ENCODE results near the gene PHF21A. TPM values are rescaled to one million over a fixed set of nuclear protein-coding genes. Genes with fewer than 3 reads are reported as not detected.

Gene PHF21A
- total and polyA plus RNA-seq, 2 donors: 15.2 to 25.9 TPM

DNA sequence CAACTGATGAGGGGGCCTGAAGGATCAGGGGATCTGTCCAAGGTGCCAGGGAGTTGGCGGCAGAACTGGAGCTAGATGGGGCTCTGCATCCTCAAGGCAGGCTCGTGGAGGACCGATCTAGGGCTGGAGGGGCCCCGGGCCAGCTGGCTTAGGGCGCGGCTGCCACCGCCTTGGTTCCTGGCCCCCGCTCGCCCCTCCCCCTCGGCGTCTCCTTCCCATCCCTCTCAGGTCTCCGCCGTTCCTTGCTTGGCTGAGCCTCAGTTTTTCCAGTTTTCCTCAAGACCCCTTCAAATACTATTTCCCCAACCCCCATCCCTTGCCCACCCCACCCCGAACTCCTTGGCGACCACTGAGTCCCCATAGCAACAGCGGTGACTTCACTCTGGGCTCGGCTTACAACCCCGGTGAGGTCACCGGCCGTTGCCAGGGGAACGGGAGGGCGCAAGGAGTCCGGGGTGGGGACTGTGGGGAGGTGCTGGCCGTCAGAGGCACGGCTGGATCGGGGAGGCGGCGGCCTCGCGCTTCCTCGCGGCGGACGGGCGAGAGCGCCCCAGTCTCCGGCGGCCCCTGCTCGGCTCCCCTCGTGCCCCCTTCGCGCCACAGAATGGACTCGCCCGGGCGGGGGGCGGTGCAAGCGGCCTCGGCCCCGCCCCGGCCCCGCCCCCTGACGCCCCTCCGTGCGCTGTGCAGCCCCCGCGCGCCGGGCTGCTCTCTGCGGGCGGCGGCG is 221.6 kb downstream of the PHF21A start:
- Histone ChIP-seq H3K4me3 (ENCODE audit: low read length in 2 of 2) (peak overlapping the region in 1 of 2 donors; percentile 56), H3K4me1 (ENCODE audit: control insufficient read depth in 2 of 2, insufficient read depth in 2 of 2, low read length in 2 of 2) (peaks cover 9 to 11% of the 10 kb centered on the region in 2 donors), H3K27ac (ENCODE audit: low read depth in 1 of 2, low read length in 1 of 2) (no peak overlapping the region), H3K27me3 (ENCODE audit: control insufficient read depth in 2 of 2, insufficient read depth in 1 of 2, low read length in 1 of 2) (peaks cover 42 to 81% of the 10 kb centered on the region in 2 donors), H3K9me3 (ENCODE audit: control insufficient read depth in 2 of 2, insufficient read depth in 1 of 2, low read length in 1 of 2) (no peaks in the 10 kb centered on the region), H3K36me3 (ENCODE audit: control insufficient read depth in 2 of 2, insufficient read depth in 2 of 2, low read length in 1 of 2) (no peaks in the 10 kb centered on the region)
- DNase-seq (ENCODE audit: low read depth in 6 of 9, low spot score in 9 of 9): peak in 2 of 9 donors; percentile 28 to 54
- 2% methylated on average over 62 of the region's 62 CpGs for WGBS

DNA sequence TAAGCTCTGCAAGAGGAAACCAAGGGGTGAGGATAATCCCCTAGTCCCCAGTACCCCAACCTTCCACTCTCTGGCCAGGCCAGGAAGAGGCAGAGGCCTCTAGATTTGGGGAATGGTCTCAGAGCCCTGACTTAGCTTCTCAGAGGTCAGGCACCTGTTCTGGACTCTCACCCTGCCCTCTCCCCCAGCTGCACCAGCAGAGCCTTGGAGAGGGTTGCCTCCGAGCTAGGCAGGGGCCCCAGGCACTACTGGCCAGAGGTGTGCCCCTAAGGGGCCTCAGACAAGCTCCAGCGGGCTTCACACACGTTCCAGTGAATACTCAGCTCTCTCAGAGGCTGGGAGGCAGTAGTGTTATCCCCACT is 222.2 kb downstream of the PHF21A start:
- DNase-seq (ENCODE audit: low read depth in 6 of 9, low spot score in 9 of 9): no peak
- H3K36me3 ChIP-seq (ENCODE audit: control insufficient read depth in 2 of 2, insufficient read depth in 2 of 2, low read length in 1 of 2): no peaks in the 10 kb centered on the region
- H3K27me3 ChIP-seq (ENCODE audit: control insufficient read depth in 2 of 2, insufficient read depth in 1 of 2, low read length in 1 of 2): peaks cover 42 to 83% of the 10 kb centered on the region in 2 donors
- H3K4me1 ChIP-seq (ENCODE audit: control insufficient read depth in 2 of 2, insufficient read depth in 2 of 2, low read length in 2 of 2): peaks cover 9 to 11% of the 10 kb centered on the region in 2 donors
- peak overlapping the region in 1 of 2 donors; percentile 56 for H3K4me3 ChIP-seq (ENCODE audit: low read length in 2 of 2)
- H3K27ac ChIP-seq (ENCODE audit: low read depth in 1 of 2, low read length in 1 of 2): no peak overlapping the region
- H3K9me3 ChIP-seq (ENCODE audit: control insufficient read depth in 2 of 2, insufficient read depth in 1 of 2, low read length in 1 of 2): no peaks in the 10 kb centered on the region
- WGBS: 16% methylated on average over 3 of the region's 3 CpGs

DNA sequence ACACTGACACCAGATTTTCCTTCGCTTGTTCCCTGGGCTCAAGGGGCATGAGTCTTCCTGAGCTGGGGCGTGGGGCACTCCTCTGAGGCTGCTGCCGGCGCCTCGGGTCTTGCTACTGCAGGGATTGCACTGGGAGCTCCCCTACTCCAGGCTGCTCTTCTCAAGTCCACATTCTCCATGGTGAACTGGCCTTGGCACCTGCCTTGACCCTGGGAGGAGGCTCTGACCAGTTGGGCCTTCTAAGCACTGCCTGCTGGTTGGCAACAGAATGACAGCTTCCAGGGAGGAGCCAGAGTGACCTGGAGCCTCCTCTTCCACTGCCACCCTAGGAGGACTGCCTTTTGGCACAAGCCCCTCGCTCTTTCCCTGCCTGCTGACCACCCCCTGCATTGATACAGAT is 223.7 kb downstream of the PHF21A start:
- H3K27ac ChIP-seq (ENCODE audit: low read depth in 1 of 2, low read length in 1 of 2): no peak overlapping the region
- no peaks in the 10 kb centered on the region for H3K9me3 ChIP-seq (ENCODE audit: control insufficient read depth in 2 of 2, insufficient read depth in 1 of 2, low read length in 1 of 2)
- H3K36me3 ChIP-seq (ENCODE audit: control insufficient read depth in 2 of 2, insufficient read depth in 2 of 2, low read length in 1 of 2): no peaks in the 10 kb centered on the region
- 93% methylated on average over 6 of the region's 6 CpGs for WGBS
- peaks cover 9 to 11% of the 10 kb centered on the region in 2 donors for H3K4me1 ChIP-seq (ENCODE audit: control insufficient read depth in 2 of 2, insufficient read depth in 2 of 2, low read length in 2 of 2)
- H3K27me3 ChIP-seq (ENCODE audit: control insufficient read depth in 2 of 2, insufficient read depth in 1 of 2, low read length in 1 of 2): peaks cover 40 to 83% of the 10 kb centered on the region in 2 donors
- no peak overlapping the region for H3K4me3 ChIP-seq (ENCODE audit: low read length in 2 of 2)
- no peak for DNase-seq (ENCODE audit: low read depth in 6 of 9, low spot score in 9 of 9)

DNA sequence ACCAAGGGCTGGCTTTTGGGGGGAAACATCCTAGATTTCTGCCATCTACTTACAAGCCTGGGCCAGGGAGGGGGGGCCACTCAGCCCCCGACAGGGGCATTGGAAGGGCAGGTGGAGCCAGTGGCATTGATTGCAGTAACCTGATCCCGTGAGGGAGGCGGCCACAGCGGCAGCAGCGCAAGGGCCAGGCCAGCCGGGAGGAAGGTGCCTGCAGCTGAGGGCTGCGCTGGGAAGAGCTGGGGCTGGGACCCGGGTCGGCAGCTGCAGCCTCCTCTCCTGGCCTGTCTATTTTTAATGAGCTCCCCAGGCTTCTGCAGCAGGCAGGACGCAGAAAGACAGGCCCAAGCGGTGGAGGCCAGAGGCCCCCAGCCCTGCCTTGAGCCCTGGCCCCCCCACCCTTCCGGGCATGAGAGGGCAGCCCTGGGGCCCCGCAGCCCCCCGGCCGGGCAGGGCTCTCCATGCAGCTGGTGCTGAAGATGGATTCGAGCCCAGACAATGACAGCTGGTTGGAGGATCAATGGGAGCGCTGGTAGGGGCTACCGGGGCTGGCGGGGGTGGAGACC is 224.8 kb downstream of the PHF21A start:
- H3K27me3 ChIP-seq (ENCODE audit: control insufficient read depth in 2 of 2, insufficient read depth in 1 of 2, low read length in 1 of 2): peaks cover 36 to 72% of the 10 kb centered on the region in 2 donors
- no peaks in the 10 kb centered on the region for H3K9me3 ChIP-seq (ENCODE audit: control insufficient read depth in 2 of 2, insufficient read depth in 1 of 2, low read length in 1 of 2)
- 22% methylated on average over 19 of the region's 19 CpGs for WGBS
- peaks cover 9 to 11% of the 10 kb centered on the region in 2 donors for H3K4me1 ChIP-seq (ENCODE audit: control insufficient read depth in 2 of 2, insufficient read depth in 2 of 2, low read length in 2 of 2)
- no peak overlapping the region for H3K27ac ChIP-seq (ENCODE audit: low read depth in 1 of 2, low read length in 1 of 2)
- H3K4me3 ChIP-seq (ENCODE audit: low read length in 2 of 2): no peak overlapping the region
- H3K36me3 ChIP-seq (ENCODE audit: control insufficient read depth in 2 of 2, insufficient read depth in 2 of 2, low read length in 1 of 2): no peaks in the 10 kb centered on the region
- no peak for DNase-seq (ENCODE audit: low read depth in 6 of 9, low spot score in 9 of 9)

DNA sequence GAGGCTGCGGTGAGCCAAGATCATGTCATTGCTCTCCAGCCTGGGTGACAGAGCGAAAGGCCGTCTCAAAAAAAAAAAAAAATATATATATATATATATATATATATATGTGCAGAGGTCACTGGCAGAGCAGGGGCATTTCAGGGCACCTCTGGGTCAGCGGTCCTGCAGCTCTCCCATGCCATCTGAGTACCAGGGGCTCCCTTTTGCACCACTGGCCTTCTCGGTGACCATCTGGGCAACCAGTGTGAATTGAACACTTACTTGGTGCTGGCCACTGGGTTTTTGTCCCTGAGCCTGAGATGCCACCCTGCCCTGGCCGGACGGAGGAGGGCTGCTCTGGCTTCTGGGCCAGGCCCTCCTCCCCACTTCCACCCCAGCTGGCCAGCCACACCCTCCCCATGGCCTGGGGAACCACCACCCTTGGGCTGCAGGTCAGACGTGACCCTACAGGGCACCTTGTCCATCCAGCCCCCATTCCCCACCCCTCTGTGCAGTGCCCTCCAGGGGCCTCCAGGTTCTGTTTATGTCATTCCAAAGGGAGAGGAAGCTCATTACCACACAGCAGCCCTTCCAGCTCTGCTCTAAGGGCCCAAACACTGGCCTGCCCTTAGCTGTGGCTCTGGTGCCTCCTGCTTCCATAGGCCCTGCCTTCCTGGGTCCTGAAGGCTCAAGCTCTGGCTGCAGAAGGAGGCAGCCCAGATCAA is 225.5 kb downstream of the PHF21A start:
- DNase-seq (ENCODE audit: low read depth in 6 of 9, low spot score in 9 of 9): no peak

DNA sequence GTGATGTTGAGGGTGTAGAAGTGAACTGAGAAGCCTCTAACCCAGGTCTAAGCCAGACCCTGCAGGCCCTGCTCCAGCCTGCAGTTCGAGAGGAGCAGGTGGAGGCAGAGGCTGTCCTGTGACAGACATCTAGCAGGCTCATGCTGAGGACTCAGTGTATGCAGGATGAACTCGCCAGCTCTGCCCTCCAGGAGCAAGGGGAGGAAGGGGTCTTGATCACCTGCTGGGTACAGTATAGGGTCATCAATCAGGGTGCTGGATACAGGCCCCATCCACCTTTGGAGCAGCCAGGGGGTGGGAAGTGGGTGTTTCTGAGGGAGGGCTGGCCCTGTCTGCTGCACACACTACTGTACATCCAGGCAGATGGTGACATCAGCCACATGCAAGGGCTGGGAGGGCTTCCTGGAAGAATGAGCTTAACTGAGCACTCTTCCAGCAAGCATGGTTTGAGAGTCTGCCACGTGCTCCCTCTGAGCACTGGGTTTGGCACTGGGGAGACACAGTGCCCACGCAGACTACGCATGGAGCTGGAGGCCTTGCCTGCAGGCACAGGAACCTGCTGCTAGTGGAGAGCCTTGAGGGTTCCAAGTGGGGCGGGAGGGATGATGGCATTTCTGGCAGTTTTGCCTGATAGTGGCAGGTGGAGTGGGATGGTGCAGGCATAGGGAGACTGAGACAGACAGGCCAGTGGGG is 226.6 kb downstream of the PHF21A start:
- peaks cover 8 to 11% of the 10 kb centered on the region in 2 donors for H3K4me1 ChIP-seq (ENCODE audit: control insufficient read depth in 2 of 2, insufficient read depth in 2 of 2, low read length in 2 of 2)
- no peak for DNase-seq (ENCODE audit: low read depth in 6 of 9, low spot score in 9 of 9)
- no peaks in the 10 kb centered on the region for H3K9me3 ChIP-seq (ENCODE audit: control insufficient read depth in 2 of 2, insufficient read depth in 1 of 2, low read length in 1 of 2)
- no peak overlapping the region for H3K4me3 ChIP-seq (ENCODE audit: low read length in 2 of 2)
- 89% methylated on average over 6 of the region's 6 CpGs for WGBS
- no peak overlapping the region for H3K27ac ChIP-seq (ENCODE audit: low read depth in 1 of 2, low read length in 1 of 2)
- H3K36me3 ChIP-seq (ENCODE audit: control insufficient read depth in 2 of 2, insufficient read depth in 2 of 2, low read length in 1 of 2): no peaks in the 10 kb centered on the region
- peaks cover 21 to 67% of the 10 kb centered on the region in 2 donors for H3K27me3 ChIP-seq (ENCODE audit: control insufficient read depth in 2 of 2, insufficient read depth in 1 of 2, low read length in 1 of 2)

More for the DNA sequence above, 225.5 kb downstream of the PHF21A start:
- H3K27ac ChIP-seq (ENCODE audit: low read depth in 1 of 2, low read length in 1 of 2): no peak overlapping the region
- no peaks in the 10 kb centered on the region for H3K36me3 ChIP-seq (ENCODE audit: control insufficient read depth in 2 of 2, insufficient read depth in 2 of 2, low read length in 1 of 2)
- no peak overlapping the region for H3K4me3 ChIP-seq (ENCODE audit: low read length in 2 of 2)
- WGBS: 96% methylated on average over 8 of the region's 8 CpGs
- peaks cover 28 to 70% of the 10 kb centered on the region in 2 donors for H3K27me3 ChIP-seq (ENCODE audit: control insufficient read depth in 2 of 2, insufficient read depth in 1 of 2, low read length in 1 of 2)
- peaks cover 9 to 11% of the 10 kb centered on the region in 2 donors for H3K4me1 ChIP-seq (ENCODE audit: control insufficient read depth in 2 of 2, insufficient read depth in 2 of 2, low read length in 2 of 2)
- H3K9me3 ChIP-seq (ENCODE audit: control insufficient read depth in 2 of 2, insufficient read depth in 1 of 2, low read length in 1 of 2): no peaks in the 10 kb centered on the region

DNA sequence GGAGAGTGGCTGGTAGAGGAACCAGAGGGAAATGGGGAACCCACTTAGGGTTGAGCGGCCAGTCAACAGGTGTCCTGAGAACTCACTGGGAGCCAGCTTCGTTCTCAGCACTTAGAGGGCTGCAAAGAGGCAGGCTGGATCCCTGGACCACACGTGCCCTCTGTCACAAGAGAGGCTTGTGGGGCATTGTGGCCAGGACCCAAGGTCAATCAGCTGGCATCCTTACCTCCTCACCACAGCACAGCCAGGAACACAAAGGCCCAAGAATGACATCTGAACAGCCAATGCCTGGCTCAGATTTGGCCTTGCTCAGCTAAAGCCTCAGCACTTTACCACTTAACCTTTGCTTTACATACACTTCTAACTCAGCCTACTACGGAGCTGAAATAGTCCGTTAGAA is 228.4 kb downstream of the PHF21A start:
- no peak overlapping the region for H3K27ac ChIP-seq (ENCODE audit: low read depth in 1 of 2, low read length in 1 of 2)
- H3K4me1 ChIP-seq (ENCODE audit: control insufficient read depth in 2 of 2, insufficient read depth in 2 of 2, low read length in 2 of 2): no peaks in the 10 kb centered on the region
- H3K36me3 ChIP-seq (ENCODE audit: control insufficient read depth in 2 of 2, insufficient read depth in 2 of 2, low read length in 1 of 2): no peaks in the 10 kb centered on the region
- WGBS: 89% methylated on average over 5 of the region's 5 CpGs
- H3K27me3 ChIP-seq (ENCODE audit: control insufficient read depth in 2 of 2, insufficient read depth in 1 of 2, low read length in 1 of 2): peaks cover 7 to 59% of the 10 kb centered on the region in 2 donors
- H3K4me3 ChIP-seq (ENCODE audit: low read length in 2 of 2): no peak overlapping the region
- no peaks in the 10 kb centered on the region for H3K9me3 ChIP-seq (ENCODE audit: control insufficient read depth in 2 of 2, insufficient read depth in 1 of 2, low read length in 1 of 2)
- DNase-seq (ENCODE audit: low read depth in 6 of 9, low spot score in 9 of 9): no peak

DNA sequence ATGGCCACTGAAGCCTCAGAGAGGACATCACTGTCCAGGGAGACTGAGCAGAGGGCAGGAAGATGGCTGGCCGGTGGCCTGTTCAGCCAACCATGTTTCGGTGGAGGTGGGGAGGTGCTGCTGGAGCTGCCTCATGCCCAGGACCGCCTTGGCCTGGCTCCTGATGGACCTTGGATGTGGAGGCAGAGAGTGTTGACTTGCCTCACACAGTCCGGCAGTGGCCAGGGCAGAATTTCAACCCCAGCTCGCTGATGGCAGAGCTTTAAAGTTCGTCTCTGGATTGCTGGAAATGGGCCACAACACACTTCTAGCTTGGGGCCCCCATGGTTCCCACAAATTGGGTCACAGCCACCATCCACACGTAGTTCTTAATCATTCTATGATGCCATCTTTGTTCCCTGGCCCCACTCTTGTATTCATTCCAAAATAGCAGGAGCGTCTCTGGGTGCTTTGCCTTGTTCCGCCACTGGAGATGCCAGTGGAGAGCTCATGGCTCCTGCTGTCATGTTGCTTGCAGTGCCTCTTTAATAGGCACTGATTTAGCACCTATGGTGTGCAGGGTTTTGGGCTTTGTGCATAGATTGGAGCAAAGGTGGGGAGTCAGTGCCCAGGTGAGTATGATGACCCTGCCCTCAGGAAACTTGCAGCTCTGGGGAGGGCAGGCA is 230.2 kb downstream of the PHF21A start:
- H3K9me3 ChIP-seq (ENCODE audit: control insufficient read depth in 2 of 2, insufficient read depth in 1 of 2, low read length in 1 of 2): no peaks in the 10 kb centered on the region
- 91% methylated on average over 9 of the region's 9 CpGs for WGBS
- no peak overlapping the region for H3K27ac ChIP-seq (ENCODE audit: low read depth in 1 of 2, low read length in 1 of 2)
- H3K27me3 ChIP-seq (ENCODE audit: control insufficient read depth in 2 of 2, insufficient read depth in 1 of 2, low read length in 1 of 2): peaks cover 5 to 59% of the 10 kb centered on the region in 2 donors
- no peak overlapping the region for H3K4me3 ChIP-seq (ENCODE audit: low read length in 2 of 2)
- DNase-seq (ENCODE audit: low read depth in 6 of 9, low spot score in 9 of 9): no peak
- H3K36me3 ChIP-seq (ENCODE audit: control insufficient read depth in 2 of 2, insufficient read depth in 2 of 2, low read length in 1 of 2): no peaks in the 10 kb centered on the region
- H3K4me1 ChIP-seq (ENCODE audit: control insufficient read depth in 2 of 2, insufficient read depth in 2 of 2, low read length in 2 of 2): peaks cover 2% of the 10 kb centered on the region in 2 donors
